PFSK-1 (cell line): Measurements from ENCODE around the gene SCTR.

Experiments
- POLR2AphosphoS5 ChIP-seq: IDR thresholded peaks from 2 replicates; pipeline ENCODE4 v1.6.1; 2012; ENCODE audit warnings: low read depth, mild to moderate bottlenecking, control low read depth, low read length, moderate library complexity
- SIN3A ChIP-seq: IDR thresholded peaks from 2 replicates; pipeline ENCODE4 v1.6.1; 2012; ENCODE audit warnings: mild to moderate bottlenecking, low read length, moderate library complexity, borderline replicate concordance; ENCODE audit not compliant: insufficient read depth
- TAF1 ChIP-seq: IDR thresholded peaks from 2 replicates; pipeline ENCODE4 v1.6.1; 2012; ENCODE audit warnings: low read length, control low read depth, borderline replicate concordance; ENCODE audit not compliant: insufficient read depth

DNA sequence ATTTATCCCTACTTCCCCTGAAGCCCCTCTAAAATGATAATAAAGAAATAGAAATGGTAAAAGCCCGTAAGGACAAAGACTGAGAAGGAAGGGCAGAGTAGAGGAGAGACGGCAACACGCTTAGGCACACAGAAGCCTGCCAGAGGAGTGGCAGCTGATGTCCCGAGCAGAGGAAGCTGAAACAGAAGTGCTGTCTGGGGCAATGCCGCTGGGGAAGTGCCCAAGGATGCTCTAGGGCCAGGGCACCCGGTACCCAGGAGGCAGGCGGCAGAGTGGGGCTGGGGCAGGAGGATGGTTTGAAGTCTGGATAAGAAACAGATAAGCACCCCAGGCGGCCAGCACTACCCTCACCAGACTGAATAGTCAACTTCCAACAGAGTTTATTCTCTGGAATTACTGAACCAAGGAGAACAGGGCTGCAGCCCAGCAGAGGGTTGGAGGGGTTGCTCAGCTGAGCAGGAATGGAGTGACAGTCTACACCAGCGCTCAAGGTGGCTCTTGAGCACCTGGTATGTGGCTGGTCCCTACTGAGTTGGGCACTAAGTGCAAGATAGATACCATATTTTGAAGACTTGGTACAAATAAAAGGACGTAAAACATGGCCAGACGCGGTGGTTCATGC, 70.2 kb downstream of the SCTR start:
- TF ChIP-seq POLR2AphosphoS5 (no peak), TAF1 (no peak), SIN3A (no peak)
